Panc1 (cell line): Measurements from ENCODE around the gene ORC3. TPM values are rescaled to one million over a fixed set of nuclear protein-coding genes. Genes with fewer than 3 reads are reported as not detected.
"Not testable (repeated sequence)": the region's sequence is repeated elsewhere in the genome, so short reads cannot be mapped to it uniquely, and the experiment has no call there.

Source experiments
- ATAC-seq: fragments of 200-7000 bp; cut with Tn5 transposase; 2 replicates; pipeline ENCODE4 v1.9.1; 2020; ENCODE audit warnings: mild to moderate bottlenecking, moderate library complexity
- BruUV-seq: library from RNA; stranded (reverse); fragments of 400-500 nt; replicated peaks from 2 replicates; lab custom pipeline; 2021; lab: Mats Ljungman, UMichigan
- CTCF ChIA-PET: fragments of 300-600 bp; sonication (Branson Sonifier 250); formaldehyde crosslinking; loops from one replicate; lab custom pipeline; 2022; ENCODE audit warnings: antibody characterized with exemption; lab: Charles Lee
- POLR2A ChIA-PET: fragments of 300-600 bp; sonication (Branson Sonifier 250); formaldehyde crosslinking; loops from one replicate; lab custom pipeline; 2022; ENCODE audit warnings: antibody characterized with exemption; lab: Charles Lee
- DNase-seq: peaks from one replicate; pipeline ENCODE4 v3.0.0-alpha.2; 2010; ENCODE audit warnings: low read depth, low spot score
- H3K27ac ChIP-seq: 2 replicates; pipeline ENCODE4 v1.5.1; 2011; ENCODE audit warnings: mild to moderate bottlenecking, low read length, inconsistent platforms
- H3K27me3 ChIP-seq: fragments of 200-500 bp; sonication (Bioruptor generic); 2 replicates; pipeline ENCODE4 v1.6.0; 2014; ENCODE audit warnings: low read length, inconsistent platforms; ENCODE audit not compliant: control insufficient read depth, insufficient read depth
- H3K36me3 ChIP-seq: fragments of 200-500 bp; sonication (Bioruptor generic); 2 replicates; pipeline ENCODE4 v1.5.1; 2014; ENCODE audit warnings: inconsistent platforms, mild to moderate bottlenecking, low read length, moderate library complexity; ENCODE audit not compliant: control insufficient read depth, insufficient read depth
- H3K4me1 ChIP-seq: 2 replicates; pipeline ENCODE4 v1.5.1; 2011; ENCODE audit warnings: inconsistent platforms, mild to moderate bottlenecking, low read length, moderate library complexity; ENCODE audit not compliant: control insufficient read depth, insufficient read depth
- H3K4me3 ChIP-seq, 2 experiments: 2 replicates each; pipeline ENCODE4 v1.5.1; 2011 to 2012; ENCODE audit warnings: low read depth in 2 of 2, low read length in 2 of 2, mild to moderate bottlenecking in 2 of 2, inconsistent platforms in 1 of 2, moderate library complexity in 1 of 2
- H3K9me3 ChIP-seq: fragments of 200-500 bp; sonication (Bioruptor generic); 2 replicates; pipeline ENCODE4 v1.5.1; 2014; ENCODE audit warnings: low read depth, mild to moderate bottlenecking, inconsistent platforms, low read length, moderate library complexity; ENCODE audit not compliant: control insufficient read depth, insufficient read depth
- POLR2AphosphoS5 ChIP-seq: IDR thresholded peaks from 2 replicates; pipeline ENCODE4 v1.6.1; 2012; ENCODE audit warnings: mild to moderate bottlenecking, low read depth, low read length, moderate library complexity
- SIN3A ChIP-seq: IDR thresholded peaks from 2 replicates; pipeline ENCODE4 v1.6.1; 2012; ENCODE audit warnings: low read depth, mild to moderate bottlenecking, low read length, moderate library complexity, borderline replicate concordance; ENCODE audit not compliant: insufficient read depth
- TCF7L2 ChIP-seq: IDR thresholded peaks from 2 replicates; pipeline ENCODE4 v1.6.1; 2011; ENCODE audit warnings: mild to moderate bottlenecking, low read depth, low read length, inconsistent platforms
- in situ Hi-C: cut with HindIII; loops from 2 replicates; pipeline ENCODE4 v1.10.0; 2016; ENCODE audit warnings: low sequenced_read_pairs, low pct_unique_long_range_greater_than_20kb
- intact Hi-C: fragments of 100-400 bp; cut with micrococcal nuclease; formaldehyde crosslinking; loops from one replicate; pipeline ENCODE4 v1.10.0; 2022; ENCODE audit not compliant: unreplicated experiment
- total RNA-seq: library from RNA; stranded (reverse); gene quantifications from one replicate; pipeline ENCODE4 v1.2.1, GENCODE V29; 2021; ENCODE audit not compliant: unreplicated experiment
- TF ChIP-seq, protein P1 (sequence below): fragments of 450-650 bp; IDR thresholded peaks from 2 replicates; pipeline ENCODE4 v1.5.1; 2017; ENCODE audit warnings: mild to moderate bottlenecking
- TF ChIP-seq, protein P2 (sequence below), 2 experiments: IDR thresholded peaks; 2 replicates each; pipeline ENCODE4 v1.6.1; 2011 to 2012; ENCODE audit warnings: low read depth in 2 of 2, control low read depth in 1 of 2, low read length in 1 of 2, mild to moderate bottlenecking in 1 of 2, moderate library complexity in 1 of 2; ENCODE audit not compliant: insufficient read depth in 1 of 2

ORC3 gene
- total RNA-seq, 1 experiment from 2014 or later, result 36.9 TPM

GRCh38 chr6:87683890-87684289, 94.0 kb downstream of the ORC3 start:
- BruUV-seq, result no TSS peak
- TF ChIP-seq POLR2AphosphoS5 (no peak), TCF7L2 (no peak), SIN3A (no peak)
- TF ChIP-seq, protein P1, sequence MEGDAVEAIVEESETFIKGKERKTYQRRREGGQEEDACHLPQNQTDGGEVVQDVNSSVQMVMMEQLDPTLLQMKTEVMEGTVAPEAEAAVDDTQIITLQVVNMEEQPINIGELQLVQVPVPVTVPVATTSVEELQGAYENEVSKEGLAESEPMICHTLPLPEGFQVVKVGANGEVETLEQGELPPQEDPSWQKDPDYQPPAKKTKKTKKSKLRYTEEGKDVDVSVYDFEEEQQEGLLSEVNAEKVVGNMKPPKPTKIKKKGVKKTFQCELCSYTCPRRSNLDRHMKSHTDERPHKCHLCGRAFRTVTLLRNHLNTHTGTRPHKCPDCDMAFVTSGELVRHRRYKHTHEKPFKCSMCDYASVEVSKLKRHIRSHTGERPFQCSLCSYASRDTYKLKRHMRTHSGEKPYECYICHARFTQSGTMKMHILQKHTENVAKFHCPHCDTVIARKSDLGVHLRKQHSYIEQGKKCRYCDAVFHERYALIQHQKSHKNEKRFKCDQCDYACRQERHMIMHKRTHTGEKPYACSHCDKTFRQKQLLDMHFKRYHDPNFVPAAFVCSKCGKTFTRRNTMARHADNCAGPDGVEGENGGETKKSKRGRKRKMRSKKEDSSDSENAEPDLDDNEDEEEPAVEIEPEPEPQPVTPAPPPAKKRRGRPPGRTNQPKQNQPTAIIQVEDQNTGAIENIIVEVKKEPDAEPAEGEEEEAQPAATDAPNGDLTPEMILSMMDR, result no peak
- TF ChIP-seq, protein P2, sequence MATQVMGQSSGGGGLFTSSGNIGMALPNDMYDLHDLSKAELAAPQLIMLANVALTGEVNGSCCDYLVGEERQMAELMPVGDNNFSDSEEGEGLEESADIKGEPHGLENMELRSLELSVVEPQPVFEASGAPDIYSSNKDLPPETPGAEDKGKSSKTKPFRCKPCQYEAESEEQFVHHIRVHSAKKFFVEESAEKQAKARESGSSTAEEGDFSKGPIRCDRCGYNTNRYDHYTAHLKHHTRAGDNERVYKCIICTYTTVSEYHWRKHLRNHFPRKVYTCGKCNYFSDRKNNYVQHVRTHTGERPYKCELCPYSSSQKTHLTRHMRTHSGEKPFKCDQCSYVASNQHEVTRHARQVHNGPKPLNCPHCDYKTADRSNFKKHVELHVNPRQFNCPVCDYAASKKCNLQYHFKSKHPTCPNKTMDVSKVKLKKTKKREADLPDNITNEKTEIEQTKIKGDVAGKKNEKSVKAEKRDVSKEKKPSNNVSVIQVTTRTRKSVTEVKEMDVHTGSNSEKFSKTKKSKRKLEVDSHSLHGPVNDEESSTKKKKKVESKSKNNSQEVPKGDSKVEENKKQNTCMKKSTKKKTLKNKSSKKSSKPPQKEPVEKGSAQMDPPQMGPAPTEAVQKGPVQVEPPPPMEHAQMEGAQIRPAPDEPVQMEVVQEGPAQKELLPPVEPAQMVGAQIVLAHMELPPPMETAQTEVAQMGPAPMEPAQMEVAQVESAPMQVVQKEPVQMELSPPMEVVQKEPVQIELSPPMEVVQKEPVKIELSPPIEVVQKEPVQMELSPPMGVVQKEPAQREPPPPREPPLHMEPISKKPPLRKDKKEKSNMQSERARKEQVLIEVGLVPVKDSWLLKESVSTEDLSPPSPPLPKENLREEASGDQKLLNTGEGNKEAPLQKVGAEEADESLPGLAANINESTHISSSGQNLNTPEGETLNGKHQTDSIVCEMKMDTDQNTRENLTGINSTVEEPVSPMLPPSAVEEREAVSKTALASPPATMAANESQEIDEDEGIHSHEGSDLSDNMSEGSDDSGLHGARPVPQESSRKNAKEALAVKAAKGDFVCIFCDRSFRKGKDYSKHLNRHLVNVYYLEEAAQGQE (IDR thresholded peaks at IDR 0.05; ENCODE audit: insufficient read depth in 1 of 2, low read depth in 2 of 2, low read length in 1 of 2), result no peak
- H3K4me3 ChIP-seq, result no peak overlapping the region
- in situ Hi-C loops, result no loop called here
- no peak for ATAC-seq
- no peak for DNase-seq
- no peaks in the 10 kb centered on the region for H3K27me3 ChIP-seq
- 0 out of 2 replicates have a peak, but pooled peaks cover 4% of the 10 kb centered on the region for H3K4me1 ChIP-seq
- no peaks in the 10 kb centered on the region for H3K9me3 ChIP-seq
- CTCF ChIA-PET, result no interaction called here
- H3K36me3 ChIP-seq, result 0 out of 2 replicates have a peak, but pooled peaks cover 2% of the 10 kb centered on the region
- POLR2A ChIA-PET, result no interaction called here
- intact Hi-C loops, result no loop called here
- H3K27ac ChIP-seq, result no peak overlapping the region

GRCh38 chr6:87684895-87685654, 95.1 kb downstream of the ORC3 start:
- DNase-seq, result no peak
- H3K4me3 ChIP-seq, result no peak overlapping the region
- ChIA-PET POLR2A (interaction anchor here (1.0 kb wide), 1 partner anchor 14 kb away, joined by 5 read pairs; no protein-coding TSS in a partner anchor), CTCF (no interaction called here)
- ATAC-seq, result no peak
- in situ Hi-C loops (no loop called here), intact Hi-C loops (no loop called here)
- TF ChIP-seq POLR2AphosphoS5, result no peak
- TF ChIP-seq, protein P1, result no peak
- TF ChIP-seq, protein P2 (IDR thresholded peaks at IDR 0.05; ENCODE audit: insufficient read depth in 1 of 2, low read depth in 2 of 2, low read length in 1 of 2), result no peak
- no peak for TF ChIP-seq TCF7L2
- TF ChIP-seq SIN3A, result no peak
- no TSS peak for BruUV-seq
- 0 out of 2 replicates have a peak, but pooled peaks cover 4% of the 10 kb centered on the region for H3K4me1 ChIP-seq
- no peaks in the 10 kb centered on the region for H3K27me3 ChIP-seq
- H3K9me3 ChIP-seq, result no peaks in the 10 kb centered on the region
- no peak overlapping the region for H3K27ac ChIP-seq
- 0 out of 2 replicates have a peak, but pooled peaks cover 2% of the 10 kb centered on the region for H3K36me3 ChIP-seq

- CTCF ChIA-PET, H3K27ac ChIP-seq, intact Hi-C loops, H3K4me3 ChIP-seq, H3K27me3 ChIP-seq, H3K4me1 ChIP-seq, ATAC-seq, H3K36me3 ChIP-seq, BruUV-seq, in situ Hi-C loops, DNase-seq, H3K9me3 ChIP-seq: not testable (repeated sequence)
- POLR2A ChIA-PET, result interaction anchor here (1.0 kb wide), 1 partner anchor 12 kb away, joined by 5 read pairs; no protein-coding TSS in a partner anchor
These were observed 96.8 kb downstream of the ORC3 start for GRCh38 chr6:87686636-87687205.
